ENCODE measurements around the gene NEK4. TPM values are rescaled to one million over a fixed set of nuclear protein-coding genes. Genes with fewer than 3 reads are reported as not detected.
A peak's percentile ranks its signal among the peaks of the same experiment; 100 is the strongest.

The NEK4 gene
- total and polyA plus RNA-seq, 2 of the 13 experiments (the other 11 are each of a cell fraction or from before 2014, with no cell fraction given): 16.5 to 38.0 TPM

- TF ChIP-seq ZNF616 (CRISPR knock-in tag; IDR thresholded peaks at IDR 0.05; ENCODE audit: low read depth): no peak
- TF ChIP-seq ZFP90 (CRISPR knock-in tag; IDR thresholded peaks at IDR 0.05; ENCODE audit: borderline replicate concordance): no peak
- TF ChIP-seq BCL3 (CRISPR knock-in tag; IDR thresholded peaks at IDR 0.05): no peak
- TF ChIP-seq MXI1 (IDR thresholded peaks at IDR 0.05; ENCODE audit: borderline replicate concordance, low read depth, low read length): peak; percentile 94; the same call in 1 of the 3 replicates
- TF ChIP-seq PAF1 (CRISPR knock-in tag; IDR thresholded peaks at IDR 0.05): no peak
- no peak for TF ChIP-seq NBN (conservative IDR thresholded peaks at IDR 0.05)
- TF ChIP-seq CENPX (CRISPR knock-in tag; IDR thresholded peaks at IDR 0.05): no peak
- no peak for TF ChIP-seq AGO1 (IDR thresholded peaks at IDR 0.05; ENCODE audit: low read depth, low read length, poor library complexity, severe bottlenecking)
- no peak for TF ChIP-seq TP53 (CRISPR knock-in tag; conservative IDR thresholded peaks at IDR 0.05)
- peak; percentile 76; the same call in 1 of the 2 replicates for TF ChIP-seq ZNF281 (CRISPR knock-in tag; IDR thresholded peaks at IDR 0.05; ENCODE audit: borderline replicate concordance)
- peak; percentile 71 for TF ChIP-seq ARID3A (IDR thresholded peaks at IDR 0.05; ENCODE audit: low read depth, low read length)
- no peak for TF ChIP-seq MTA3 (CRISPR knock-in tag; IDR thresholded peaks at IDR 0.05)
- no peak for TF ChIP-seq THAP7 (CRISPR knock-in tag; IDR thresholded peaks at IDR 0.05)
- TF ChIP-seq ZNF563 (CRISPR knock-in tag; IDR thresholded peaks at IDR 0.05): no peak
- no peak for TF ChIP-seq ZBTB10 (CRISPR knock-in tag; IDR thresholded peaks at IDR 0.05; ENCODE audit: borderline replicate concordance)
- TF ChIP-seq PAXIP1 (CRISPR knock-in tag; conservative IDR thresholded peaks at IDR 0.05): peak; percentile 64
- TF ChIP-seq ZBTB1 (CRISPR knock-in tag; IDR thresholded peaks at IDR 0.05; ENCODE audit: borderline replicate concordance): no peak
Observed at GRCh38 chr3:52682016-52682415, 88.7 kb downstream of the NEK4 start (continued).

Measured in HepG2 (cell line).